Mesenchymal stem cell (in vitro differentiated cells and primary cell): Measurements from ENCODE around the gene RGL3.
"Not testable (repeated sequence)": the region's sequence is repeated elsewhere in the genome, so short reads cannot be mapped to it uniquely, and the experiment has no call there.

Experiments
- DNase-seq: peaks from one replicate; pipeline ENCODE4 v3.0.0-alpha.2; 2013
- H2AFZ ChIP-seq: one replicate; pipeline ENCODE4 v1.6.1; 2013; ENCODE audit warnings: low read depth, mild to moderate bottlenecking, control low read depth, inconsistent platforms, low read length, moderate library complexity
- H2AK5ac ChIP-seq: 2 replicates; pipeline ENCODE4 v1.6.1; 2013; ENCODE audit warnings: low read length, moderate library complexity, mild to moderate bottlenecking, inconsistent platforms; ENCODE audit not compliant: severe bottlenecking
- H2BK120ac ChIP-seq: one replicate; pipeline ENCODE4 v1.6.1; 2013; ENCODE audit warnings: low read depth, mild to moderate bottlenecking, inconsistent platforms, low read length, moderate library complexity
- H2BK12ac ChIP-seq, 2 experiments: one replicate each; pipeline ENCODE4 v1.6.1; 2013; ENCODE audit warnings: inconsistent platforms in 2 of 2, low read length in 2 of 2, mild to moderate bottlenecking in 2 of 2, moderate library complexity in 2 of 2, control low read depth in 1 of 2
- H2BK15ac ChIP-seq: one replicate; pipeline ENCODE4 v1.6.1; 2013; ENCODE audit warnings: mild to moderate bottlenecking, low read depth, inconsistent platforms; ENCODE audit not compliant: poor library complexity, severe bottlenecking
- H2BK5ac ChIP-seq: 2 replicates; pipeline ENCODE4 v1.6.1; 2013; ENCODE audit warnings: low read depth, mild to moderate bottlenecking, low read length, control low read depth, inconsistent platforms; ENCODE audit not compliant: poor library complexity, severe bottlenecking
- H3K14ac ChIP-seq, 2 experiments: one replicate each; pipeline ENCODE4 v1.6.1; 2013; ENCODE audit warnings: inconsistent platforms in 2 of 2, low read length in 2 of 2, control low read depth in 1 of 2, mild to moderate bottlenecking in 1 of 2, moderate library complexity in 1 of 2
- H3K18ac ChIP-seq, 2 experiments: one replicate each; pipeline ENCODE4 v1.6.1; 2013; ENCODE audit warnings: inconsistent platforms in 2 of 2, low read length in 2 of 2, control low read depth in 1 of 2, low read depth in 1 of 2, mild to moderate bottlenecking in 1 of 2
- H3K23ac ChIP-seq, 2 experiments: one replicate each; pipeline ENCODE4 v1.6.1; 2013; ENCODE audit warnings: inconsistent platforms in 2 of 2, low read length in 2 of 2, mild to moderate bottlenecking in 2 of 2, moderate library complexity in 2 of 2, control low read depth in 1 of 2
- H3K27ac ChIP-seq: 2 replicates; pipeline ENCODE4 v1.5.1; 2013; ENCODE audit warnings: mild to moderate bottlenecking, moderate library complexity, low read length, control low read depth, inconsistent platforms; ENCODE audit not compliant: poor library complexity, severe bottlenecking
- H3K27me3 ChIP-seq, 2 experiments: 2 replicates each; pipeline versions ENCODE4 v1.6.1 to v1.7.0; 2013; ENCODE audit warnings: low read length in 2 of 2, mild to moderate bottlenecking in 2 of 2, moderate library complexity in 2 of 2, control low read depth in 1 of 2, inconsistent platforms in 1 of 2; ENCODE audit not compliant: control insufficient read depth in 1 of 2, insufficient read depth in 1 of 2
- H3K36me3 ChIP-seq, 2 experiments: 2 replicates each; pipeline versions ENCODE4 v1.6.1 to v1.7.0; 2013; ENCODE audit warnings: low read length in 2 of 2, control low read depth in 1 of 2, inconsistent platforms in 1 of 2, low read depth in 1 of 2, mild to moderate bottlenecking in 1 of 2; ENCODE audit not compliant: insufficient read depth in 2 of 2, control insufficient read depth in 1 of 2
- H3K4ac ChIP-seq, 2 experiments: one replicate each; pipeline ENCODE4 v1.6.1; 2013; ENCODE audit warnings: inconsistent platforms in 2 of 2, low read length in 2 of 2, mild to moderate bottlenecking in 2 of 2, moderate library complexity in 2 of 2, control low read depth in 1 of 2, low read depth in 1 of 2
- H3K4me1 ChIP-seq: 2 replicates; pipeline ENCODE4 v1.6.1; 2013; ENCODE audit warnings: low read depth, low read length, control low read depth; ENCODE audit not compliant: control insufficient read depth, insufficient read depth
- H3K4me2 ChIP-seq: 2 replicates; pipeline ENCODE4 v1.6.1; 2013; ENCODE audit warnings: low read length, mild to moderate bottlenecking, inconsistent platforms; ENCODE audit not compliant: poor library complexity, severe bottlenecking
- H3K4me3 ChIP-seq, 2 experiments: 2 replicates each; pipeline versions ENCODE4 v1.5.1 to v1.7.0; 2013; ENCODE audit warnings: low read length in 2 of 2, mild to moderate bottlenecking in 2 of 2, control low read depth in 1 of 2, low read depth in 1 of 2; ENCODE audit not compliant: insufficient read depth in 1 of 2
- H3K79me1 ChIP-seq: replicated peaks from 2 replicates; pipeline ENCODE4 v1.6.1; 2013; ENCODE audit warnings: mild to moderate bottlenecking, control low read depth, low read length, inconsistent platforms; ENCODE audit not compliant: poor library complexity, severe bottlenecking
- H3K9ac ChIP-seq: 2 replicates; pipeline ENCODE4 v1.7.0; 2013; ENCODE audit warnings: mild to moderate bottlenecking, low read length, moderate library complexity
- H3K9me3 ChIP-seq: 2 replicates; pipeline ENCODE4 v1.7.0; 2013; ENCODE audit warnings: mild to moderate bottlenecking, low read length; ENCODE audit not compliant: control insufficient read depth
- H4K8ac ChIP-seq: one replicate; pipeline ENCODE4 v1.6.1; 2013; ENCODE audit warnings: inconsistent platforms, mild to moderate bottlenecking, low read length, moderate library complexity
- H4K91ac ChIP-seq: one replicate; pipeline ENCODE4 v1.6.1; 2013; ENCODE audit warnings: mild to moderate bottlenecking, low read length, inconsistent platforms
- whole genome bisulfite sequencing: methylation state at CpG from one replicate; pipeline ENCODE4 v1.1.7; 2013; ENCODE audit warnings: mixed read lengths; 5-methylcytosine and 5-hydroxymethylcytosine counted together

The RGL3 gene

GRCh38 chr19:11354102-11354501 is 65.0 kb downstream of the RGL3 start:
- not testable (repeated sequence) for H2BK5ac ChIP-seq, DNase-seq, H3K9me3 ChIP-seq

GRCh38 chr19:11349171-11349570 is 69.9 kb downstream of the RGL3 start:
- H4K91ac ChIP-seq: no peak overlapping the region
- H2AFZ ChIP-seq: no peak overlapping the region
- H3K36me3 ChIP-seq: no peaks in the 10 kb centered on the region
- H3K4me1 ChIP-seq: peaks cover 8% of the 10 kb centered on the region
- no peak overlapping the region for H3K4me3 ChIP-seq
- H2BK5ac ChIP-seq: no peak overlapping the region
- no peak overlapping the region for H3K9ac ChIP-seq
- no peak overlapping the region for H2AK5ac ChIP-seq
- no peak overlapping the region for H3K18ac ChIP-seq
- H2BK12ac ChIP-seq: no peak overlapping the region
- H3K9me3 ChIP-seq: peaks cover 10% of the 10 kb centered on the region
- DNase-seq: no peak
- peaks cover 6% of the 10 kb centered on the region for H3K79me1 ChIP-seq
- no peak overlapping the region for H3K4ac ChIP-seq
- no peak overlapping the region for H3K14ac ChIP-seq
- H3K23ac ChIP-seq: no peak overlapping the region
- peaks cover 0 to 3% of the 10 kb centered on the region in 2 experiments for H3K27me3 ChIP-seq
- H3K27ac ChIP-seq: no peak overlapping the region
- no peak overlapping the region for H4K8ac ChIP-seq
- no peak overlapping the region for H3K4me2 ChIP-seq
- 81% methylated on average over 4 of the region's 4 CpGs for WGBS
- no peak overlapping the region for H2BK15ac ChIP-seq
- no peak overlapping the region for H2BK120ac ChIP-seq

More at GRCh38 chr19:11354102-11354501, 65.0 kb downstream of the RGL3 start:
- not testable (repeated sequence) for H3K36me3 ChIP-seq, H3K4me3 ChIP-seq, H3K4ac ChIP-seq, H2AK5ac ChIP-seq, H2BK120ac ChIP-seq, H2BK15ac ChIP-seq, H4K8ac ChIP-seq, H3K79me1 ChIP-seq, H2BK12ac ChIP-seq, H3K4me2 ChIP-seq, H2AFZ ChIP-seq, H3K27ac ChIP-seq, H3K18ac ChIP-seq, H4K91ac ChIP-seq, H3K14ac ChIP-seq, H3K23ac ChIP-seq, H3K9ac ChIP-seq, H3K27me3 ChIP-seq
- WGBS: 97% methylated on average over 4 of the region's 4 CpGs
- H3K4me1 ChIP-seq: peaks cover 13% of the 10 kb centered on the region

- H3K36me3 ChIP-seq: peaks cover 0 to 4% of the 10 kb centered on the region in 2 experiments
- H3K18ac ChIP-seq: no peak overlapping the region
- peaks cover 11% of the 10 kb centered on the region for H3K79me1 ChIP-seq
- no peak overlapping the region for H3K23ac ChIP-seq
- no peak overlapping the region for H2BK5ac ChIP-seq
- H3K4me2 ChIP-seq: no peak overlapping the region
- H3K27ac ChIP-seq: no peak overlapping the region
- WGBS: 79% methylated on average over 7 of the region's 7 CpGs
- no peak for DNase-seq
- no peak overlapping the region for H2BK120ac ChIP-seq
- no peak overlapping the region for H3K4me3 ChIP-seq
- H3K9ac ChIP-seq: no peak overlapping the region
- no peak overlapping the region for H3K4ac ChIP-seq
- H3K14ac ChIP-seq: no peak overlapping the region
- H2AK5ac ChIP-seq: no peak overlapping the region
- no peak overlapping the region for H2BK12ac ChIP-seq
- peaks cover 14% of the 10 kb centered on the region for H3K4me1 ChIP-seq
- no peak overlapping the region for H4K8ac ChIP-seq
- H3K9me3 ChIP-seq: peaks cover 10% of the 10 kb centered on the region
- no peak overlapping the region for H2BK15ac ChIP-seq
- peaks cover 0 to 3% of the 10 kb centered on the region in 2 experiments for H3K27me3 ChIP-seq
- H2AFZ ChIP-seq: no peak overlapping the region
- no peak overlapping the region for H4K91ac ChIP-seq
These were observed 71.5 kb downstream of the RGL3 start for GRCh38 chr19:11347546-11348039.

- H3K9ac ChIP-seq: peak within 1 kb of the TSS; percentile 89
- H3K4me1 ChIP-seq: peaks cover 14% of the 10 kb centered on the region
- H2BK12ac ChIP-seq: peak within 1 kb of the TSS; percentile 55 to 91
- peak; percentile 100 for DNase-seq
- H3K14ac ChIP-seq: peak within 1 kb of the TSS in 1 of 2 experiments; percentile 49
- no peak within 1 kb of the TSS for H3K23ac ChIP-seq
- H3K4me2 ChIP-seq: peak within 1 kb of the TSS; percentile 86
- peak within 1 kb of the TSS; percentile 19 to 88 for H3K4ac ChIP-seq
- peaks cover 12% of the 10 kb centered on the region for H3K79me1 ChIP-seq
- H3K27me3 ChIP-seq: no peaks in the 10 kb centered on the region
- peaks cover 10% of the 10 kb centered on the region for H3K9me3 ChIP-seq
- peak within 1 kb of the TSS; percentile 58 for H2AK5ac ChIP-seq
- WGBS: under 1% methylated on average over 50 of the region's 50 CpGs
- H2BK15ac ChIP-seq: peak within 1 kb of the TSS; percentile 94
- H2BK120ac ChIP-seq: peak within 1 kb of the TSS; percentile 50
- H2AFZ ChIP-seq: peak within 1 kb of the TSS; percentile 47
- peak within 1 kb of the TSS; percentile 51 for H3K27ac ChIP-seq
- H3K4me3 ChIP-seq: peak within 1 kb of the TSS; percentile 77 to 89
- peak within 1 kb of the TSS; percentile 81 for H4K91ac ChIP-seq
- peak within 1 kb of the TSS; percentile 46 for H2BK5ac ChIP-seq
- peak within 1 kb of the TSS; percentile 89 for H4K8ac ChIP-seq
- H3K36me3 ChIP-seq: peaks cover 4 to 10% of the 10 kb centered on the region in 2 experiments
- peak within 1 kb of the TSS; percentile 54 to 60 for H3K18ac ChIP-seq
These were observed 72.8 kb downstream of the RGL3 start, which contains the start of the genes CCDC159 and TMEM205 for GRCh38 chr19:11346104-11346940. CCDC159 (plus strand) TSS chr19:11346519; CDS start chr19:11346607, 88 bp downstream. TMEM205 (minus strand) TSS chr19:11346268; CDS start chr19:11345619, 649 bp downstream.
